GM12872 (cell line): ENCODE results near the gene GAPT.

Experiments
- TF ChIP-seq, protein P1 (sequence below): IDR thresholded peaks from 3 replicates; pipeline ENCODE4 v1.5.1; 2011; ENCODE audit warnings: low read depth, mild to moderate bottlenecking, low read length, moderate library complexity; ENCODE audit not compliant: insufficient read depth

The GAPT gene

DNA sequence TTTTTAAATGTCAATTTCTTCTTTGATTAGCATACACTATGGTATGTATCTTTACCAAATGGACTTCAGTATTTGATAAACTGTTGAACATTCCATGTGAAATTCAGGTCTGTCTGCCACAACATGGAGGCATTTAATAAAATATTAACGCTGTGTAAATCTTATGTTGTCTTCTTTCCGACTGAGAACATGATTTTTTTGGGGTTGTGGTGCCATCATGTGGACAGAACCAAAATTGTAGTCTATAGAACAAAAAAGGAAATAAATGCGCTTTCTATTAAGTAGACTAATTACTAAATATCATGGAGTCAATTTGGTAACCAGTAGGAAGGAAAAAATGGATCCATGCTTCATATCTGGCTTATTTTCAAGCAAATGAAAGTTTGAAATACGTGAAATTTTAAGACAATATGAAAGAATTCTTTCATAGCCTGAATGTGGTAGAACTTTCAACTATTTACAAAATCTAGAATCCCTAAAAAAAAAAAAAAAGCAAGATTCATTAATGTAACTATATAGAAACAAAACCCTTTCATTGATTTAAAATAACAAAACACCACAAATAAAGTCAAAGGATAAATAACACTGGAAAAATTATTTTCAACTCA is 28.5 kb upstream of the GAPT start:
- TF ChIP-seq, protein P1, sequence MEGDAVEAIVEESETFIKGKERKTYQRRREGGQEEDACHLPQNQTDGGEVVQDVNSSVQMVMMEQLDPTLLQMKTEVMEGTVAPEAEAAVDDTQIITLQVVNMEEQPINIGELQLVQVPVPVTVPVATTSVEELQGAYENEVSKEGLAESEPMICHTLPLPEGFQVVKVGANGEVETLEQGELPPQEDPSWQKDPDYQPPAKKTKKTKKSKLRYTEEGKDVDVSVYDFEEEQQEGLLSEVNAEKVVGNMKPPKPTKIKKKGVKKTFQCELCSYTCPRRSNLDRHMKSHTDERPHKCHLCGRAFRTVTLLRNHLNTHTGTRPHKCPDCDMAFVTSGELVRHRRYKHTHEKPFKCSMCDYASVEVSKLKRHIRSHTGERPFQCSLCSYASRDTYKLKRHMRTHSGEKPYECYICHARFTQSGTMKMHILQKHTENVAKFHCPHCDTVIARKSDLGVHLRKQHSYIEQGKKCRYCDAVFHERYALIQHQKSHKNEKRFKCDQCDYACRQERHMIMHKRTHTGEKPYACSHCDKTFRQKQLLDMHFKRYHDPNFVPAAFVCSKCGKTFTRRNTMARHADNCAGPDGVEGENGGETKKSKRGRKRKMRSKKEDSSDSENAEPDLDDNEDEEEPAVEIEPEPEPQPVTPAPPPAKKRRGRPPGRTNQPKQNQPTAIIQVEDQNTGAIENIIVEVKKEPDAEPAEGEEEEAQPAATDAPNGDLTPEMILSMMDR, result peak; percentile 38; the same call in 1 of the 3 replicates

DNA sequence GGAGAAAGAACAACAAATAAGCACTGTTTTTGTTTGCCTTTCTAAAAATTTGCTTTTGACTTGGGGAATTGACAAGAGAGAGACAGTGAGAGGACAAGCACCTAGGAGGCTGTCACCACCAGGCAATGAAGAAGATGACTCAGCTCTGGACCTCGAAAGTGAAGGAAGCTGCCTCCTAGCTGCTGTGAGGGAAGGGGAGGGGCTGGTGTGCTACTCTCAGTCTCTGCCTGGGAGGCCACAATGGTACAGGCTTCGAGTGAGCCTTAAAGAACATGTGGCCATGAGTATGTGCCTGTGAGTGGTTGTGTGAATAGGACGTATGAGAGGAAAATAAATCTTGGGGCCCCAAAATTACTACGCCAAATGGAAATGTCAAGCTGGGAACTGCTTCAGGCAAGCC is 24.3 kb upstream of the GAPT start:
- TF ChIP-seq, protein P1, result no peak

DNA sequence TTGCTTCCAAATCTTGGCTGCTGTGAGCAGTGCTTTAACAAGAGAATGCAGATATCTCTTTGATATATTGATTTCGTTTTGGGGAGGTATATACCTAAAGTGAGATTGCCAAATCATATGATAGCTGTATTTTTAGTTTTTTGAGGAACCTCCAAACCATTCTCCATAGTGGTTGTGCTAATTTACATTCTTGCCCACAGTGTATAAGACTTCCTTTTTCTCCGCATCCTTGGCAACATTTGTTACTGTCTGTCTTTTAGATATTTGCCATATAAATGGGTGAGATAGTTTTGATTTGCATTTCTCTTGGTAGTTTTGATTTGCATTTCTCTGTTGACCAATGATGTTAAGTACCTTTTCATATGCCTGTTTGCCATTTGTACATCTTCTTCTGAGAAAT is 21.3 kb upstream of the GAPT start:
- TF ChIP-seq, protein P1, result no peak

DNA sequence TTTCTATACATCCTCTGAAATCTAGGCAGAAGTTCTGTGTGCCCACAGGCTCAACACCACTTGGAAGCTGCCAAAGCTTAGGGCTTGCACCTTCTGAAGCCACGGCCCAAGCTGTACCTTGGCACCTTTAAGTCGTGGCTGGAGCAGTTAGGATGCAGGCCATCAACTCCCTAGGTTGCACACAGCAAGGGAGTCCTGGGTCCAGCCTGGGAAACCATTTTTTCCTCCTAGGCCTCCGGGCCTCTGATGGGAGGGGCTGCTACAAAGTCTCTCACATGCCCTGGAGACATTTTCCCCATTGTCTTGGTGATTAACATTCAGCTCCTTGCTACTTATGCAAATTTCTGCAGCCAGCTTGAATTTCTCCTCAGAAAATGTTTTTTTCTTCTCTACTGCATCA is 15.8 kb upstream of the GAPT start:
- TF ChIP-seq, protein P1, result no peak

DNA sequence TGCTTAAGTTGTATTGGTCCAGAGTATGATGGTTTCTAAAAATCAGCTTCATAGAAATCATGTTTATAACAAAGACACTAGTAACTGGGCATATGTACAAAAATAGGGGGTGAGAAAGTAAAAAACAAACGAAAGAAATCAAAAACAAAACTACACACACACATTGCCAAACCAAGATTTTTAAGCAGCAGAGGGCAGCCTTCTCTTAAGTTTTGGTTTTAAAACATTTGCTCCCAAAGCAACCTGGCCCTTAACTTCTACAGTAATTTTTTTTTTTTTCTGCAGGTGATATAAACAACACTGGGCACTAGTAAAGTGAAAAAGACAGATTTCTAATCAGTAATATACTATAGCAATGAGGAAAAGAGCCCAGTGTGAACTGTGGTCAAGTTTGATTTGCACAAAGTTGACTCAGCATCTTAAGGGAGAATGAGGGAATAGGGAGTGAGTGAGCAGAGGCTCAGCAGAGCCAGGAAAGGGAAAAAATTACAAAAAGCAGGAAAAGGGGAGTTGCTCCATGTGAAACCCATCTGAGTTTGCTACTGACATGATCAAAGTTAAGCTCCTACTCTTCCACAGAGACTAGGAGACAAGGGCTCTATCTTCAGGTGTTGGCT is 13.4 kb upstream of the GAPT start:
- TF ChIP-seq, protein P1, result no peak; the same call in 2 of the 3 replicates

GRCh38 chr5:58481066-58481676 is 10.1 kb upstream of the GAPT start:
- TF ChIP-seq, protein P1, result no peak

DNA sequence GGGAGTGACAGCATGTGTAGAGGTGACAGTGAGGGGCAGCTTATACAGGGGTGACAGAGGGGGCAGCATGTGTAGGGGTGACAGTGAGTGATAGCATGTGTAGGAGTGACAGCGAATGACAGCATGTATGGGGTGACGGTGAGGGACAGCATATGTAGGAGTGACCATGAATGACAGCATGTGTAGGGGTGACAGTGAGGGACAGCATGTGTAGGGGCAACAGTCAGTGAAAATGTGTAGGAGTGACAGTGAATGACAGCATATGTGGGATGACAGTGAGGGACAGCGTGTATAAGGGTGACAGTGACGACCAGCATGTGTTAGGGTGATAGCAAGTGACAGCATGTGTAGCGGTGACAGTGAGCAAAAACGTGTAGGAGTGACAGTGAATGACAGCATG is 9.4 kb upstream of the GAPT start:
- TF ChIP-seq, protein P1, result no peak
